ENCODE data around the gene METTL24. TPM values are rescaled to one million over a fixed set of nuclear protein-coding genes. Genes with fewer than 3 reads are reported as not detected.
A peak's percentile ranks its signal among the peaks of the same experiment; 100 is the strongest.

METTL24 gene
- total RNA-seq = 1.1 TPM
- long read RNA-seq, partial matches to known transcripts = 0 of 1 reads
- long read RNA-seq, other reads (novel, unspliced or antisense) = 1 of 1 reads

- intact Hi-C loops (cut with DNase I) = no loop called here
- DNase-seq (ENCODE audit: missing footprints) = no peak
Measured at GRCh38 chr6:110357664-110358552, at the start of gene METTL24. METTL24 (minus strand) TSS chr6:110358349; CDS start chr6:110358272, 77 bp downstream.

GRCh38 chr6:110404607-110405006 is 46.5 kb upstream of the METTL24 start:
- DNase-seq (ENCODE audit: missing footprints) (no peak), ATAC-seq (no peak)
- intact Hi-C loops (cut with DNase I) = no loop called here

More at GRCh38 chr6:110357664-110358552, at the start of gene METTL24:
- ATAC-seq = peak; percentile 62

GRCh38 chr6:110401585-110402176 is 43.5 kb upstream of the METTL24 start:
- intact Hi-C loops (cut with DNase I) = no loop called here
- ATAC-seq (no peak), DNase-seq (ENCODE audit: missing footprints) (no peak)

GRCh38 chr6:110400208-110400607 is 42.1 kb upstream of the METTL24 start:
- ATAC-seq = no peak
- intact Hi-C loops (cut with DNase I) = no loop called here
- peak; percentile 69 for DNase-seq (ENCODE audit: missing footprints)

GRCh38 chr6:110399219-110400071 is 41.3 kb upstream of the METTL24 start:
- intact Hi-C loops (cut with DNase I) = no loop called here
- DNase-seq (ENCODE audit: missing footprints) (no peak), ATAC-seq (peak; percentile 34)

- DNase-seq (ENCODE audit: missing footprints) (no peak), ATAC-seq (no peak)
- intact Hi-C loops (cut with DNase I) = no loop called here
Measured at GRCh38 chr6:110398778-110399177, 40.6 kb upstream of the METTL24 start.

- no peak for DNase-seq (ENCODE audit: missing footprints)
- ATAC-seq = no peak
- intact Hi-C loops (cut with DNase I) = no loop called here
Measured at GRCh38 chr6:110395221-110395620, 37.1 kb upstream of the METTL24 start.

- DNase-seq (ENCODE audit: missing footprints) = no peak
- peak; percentile 85 for ATAC-seq
- intact Hi-C loops (cut with DNase I) = loop anchor here (5.0 kb wide), 1 partner anchor 337 kb away; no protein-coding TSS in a partner anchor
Measured at GRCh38 chr6:110394409-110394808, 36.3 kb upstream of the METTL24 start.

- ATAC-seq (no peak), DNase-seq (ENCODE audit: missing footprints) (no peak)
- intact Hi-C loops (cut with DNase I) = loop anchor here (1.0 to 5.0 kb wide), 2 partner anchors 212 to 335 kb away; partner anchors contain the start of gene CDC40
Measured at GRCh38 chr6:110392727-110393126, 34.6 kb upstream of the METTL24 start.

GRCh38 chr6:110390404-110390803 is 32.3 kb upstream of the METTL24 start:
- ATAC-seq (no peak), DNase-seq (ENCODE audit: missing footprints) (no peak)
- intact Hi-C loops (cut with DNase I) = loop anchor here (2.0 to 5.0 kb wide), 2 partner anchors 333 to 688 kb away; no protein-coding TSS in a partner anchor

- ATAC-seq = peak; percentile 35
- DNase-seq (ENCODE audit: missing footprints) = no peak
- intact Hi-C loops (cut with DNase I) = loop anchor here (2.0 to 5.0 kb wide), 2 partner anchors 333 to 687 kb away; no protein-coding TSS in a partner anchor
Measured at GRCh38 chr6:110389689-110390382, 31.7 kb upstream of the METTL24 start.

- ATAC-seq (no peak), DNase-seq (ENCODE audit: missing footprints) (no peak)
- intact Hi-C loops (cut with DNase I) = no loop called here
Measured at GRCh38 chr6:110387986-110388385, 29.8 kb upstream of the METTL24 start.

- intact Hi-C loops (cut with DNase I) = no loop called here
- DNase-seq (ENCODE audit: missing footprints) (no peak), ATAC-seq (no peak)
Measured at GRCh38 chr6:110385458-110385863, 27.3 kb upstream of the METTL24 start.

GRCh38 chr6:110378552-110378951 is 20.4 kb upstream of the METTL24 start:
- DNase-seq (ENCODE audit: missing footprints) (no peak), ATAC-seq (no peak)
- intact Hi-C loops (cut with DNase I) = no loop called here

GRCh38 chr6:110369066-110369465 is 10.9 kb upstream of the METTL24 start:
- no peak for ATAC-seq
- no peak for DNase-seq (ENCODE audit: missing footprints)

GRCh38 chr6:110368284-110368683 is 10.1 kb upstream of the METTL24 start:
- intact Hi-C loops (cut with DNase I) = no loop called here
- DNase-seq (ENCODE audit: missing footprints) (no peak), ATAC-seq (no peak)

More at GRCh38 chr6:110369066-110369465, 10.9 kb upstream of the METTL24 start:
- intact Hi-C loops (cut with DNase I) = no loop called here

- DNase-seq (ENCODE audit: missing footprints) = no peak
- ATAC-seq = no peak
- intact Hi-C loops (cut with DNase I) = no loop called here
Measured at GRCh38 chr6:110367825-110368224, 9.7 kb upstream of the METTL24 start.

- ATAC-seq = no peak
Measured at GRCh38 chr6:110366975-110367374, 8.8 kb upstream of the METTL24 start.

More at GRCh38 chr6:110366975-110367374, 8.8 kb upstream of the METTL24 start:
- DNase-seq (ENCODE audit: missing footprints) = no peak
- intact Hi-C loops (cut with DNase I) = no loop called here
